Measurements from ENCODE around the gene FEZF1. TPM values are rescaled to one million over a fixed set of nuclear protein-coding genes. Genes with fewer than 3 reads are reported as not detected.
"Not testable (repeated sequence)": the region's sequence is repeated elsewhere in the genome, so short reads cannot be mapped to it uniquely, and the experiment has no call there.

FEZF1 gene
- total RNA-seq, 2 experiments from 2014 or later = not detected

GRCh38 chr7:122289426-122289825 lies 15.1 kb downstream of the FEZF1 start:
- ChIA-PET CTCF (no interaction called here), POLR2A (no interaction called here)
- Mint-ChIP-seq H3K9me3 (no peaks in the 10 kb centered on the region), H3K4me1 (ENCODE audit: low read depth) (no peaks in the 10 kb centered on the region), H3K27me3 (peaks cover 2% of the 10 kb centered on the region), H3K27ac (no peak overlapping the region), H3K4me3 (no peak overlapping the region), H3K36me3 (no peaks in the 10 kb centered on the region)
- DNase-seq = no peak
- intact Hi-C loops (cut with micrococcal nuclease) = no loop called here

GRCh38 chr7:122284608-122285007 lies 19.9 kb downstream of the FEZF1 start:
- intact Hi-C loops (cut with micrococcal nuclease); H3K9me3 Mint-ChIP-seq; H3K27me3 Mint-ChIP-seq; H3K4me1 Mint-ChIP-seq (ENCODE audit: low read depth); H3K27ac Mint-ChIP-seq; CTCF ChIA-PET; POLR2A ChIA-PET; DNase-seq; H3K36me3 Mint-ChIP-seq; H3K4me3 Mint-ChIP-seq: not testable (repeated sequence)

- no peak for DNase-seq
- no peaks in the 10 kb centered on the region for H3K36me3 Mint-ChIP-seq
- ChIA-PET CTCF (no interaction called here), POLR2A (no interaction called here)
- H3K4me3 Mint-ChIP-seq = no peak overlapping the region
- no peaks in the 10 kb centered on the region for H3K27me3 Mint-ChIP-seq
- intact Hi-C loops (cut with micrococcal nuclease) = no loop called here
- peaks cover 2% of the 10 kb centered on the region for H3K9me3 Mint-ChIP-seq
- no peak overlapping the region for H3K27ac Mint-ChIP-seq
- H3K4me1 Mint-ChIP-seq (ENCODE audit: low read depth) = no peaks in the 10 kb centered on the region
Observed at GRCh38 chr7:122273117-122273516, 31.4 kb downstream of the FEZF1 start.

GRCh38 chr7:122269241-122269640 lies 35.3 kb downstream of the FEZF1 start:
- no peaks in the 10 kb centered on the region for H3K36me3 Mint-ChIP-seq
- DNase-seq = no peak
- H3K4me1 Mint-ChIP-seq (ENCODE audit: low read depth) = no peaks in the 10 kb centered on the region
- POLR2A ChIA-PET = no interaction called here
- H3K27ac Mint-ChIP-seq = no peak overlapping the region
- no peaks in the 10 kb centered on the region for H3K27me3 Mint-ChIP-seq
- H3K9me3 Mint-ChIP-seq = no peaks in the 10 kb centered on the region
- no peak overlapping the region for H3K4me3 Mint-ChIP-seq
- intact Hi-C loops (cut with micrococcal nuclease) = no loop called here
- CTCF ChIA-PET = no interaction called here

- H3K27ac Mint-ChIP-seq = no peak overlapping the region
- H3K36me3 Mint-ChIP-seq = no peaks in the 10 kb centered on the region
- no peaks in the 10 kb centered on the region for H3K9me3 Mint-ChIP-seq
- intact Hi-C loops (cut with micrococcal nuclease) = no loop called here
- ChIA-PET CTCF (no interaction called here), POLR2A (no interaction called here)
- DNase-seq = no peak
- H3K27me3 Mint-ChIP-seq = no peaks in the 10 kb centered on the region
- H3K4me1 Mint-ChIP-seq (ENCODE audit: low read depth) = no peaks in the 10 kb centered on the region
- no peak overlapping the region for H3K4me3 Mint-ChIP-seq
Observed at GRCh38 chr7:122268101-122268500, 36.4 kb downstream of the FEZF1 start.

GRCh38 chr7:122262246-122262645 lies 42.3 kb downstream of the FEZF1 start:
- Mint-ChIP-seq H3K4me1 (ENCODE audit: low read depth) (no peaks in the 10 kb centered on the region), H3K27me3 (no peaks in the 10 kb centered on the region), H3K27ac (no peak overlapping the region), H3K36me3 (no peaks in the 10 kb centered on the region), H3K9me3 (no peaks in the 10 kb centered on the region), H3K4me3 (no peak overlapping the region)
- no peak for DNase-seq
- ChIA-PET POLR2A (no interaction called here), CTCF (no interaction called here)
- intact Hi-C loops (cut with micrococcal nuclease) = no loop called here

GRCh38 chr7:122261442-122261841 lies 43.1 kb downstream of the FEZF1 start:
- CTCF ChIA-PET = no interaction called here

GRCh38 chr7:122261016-122261415 lies 43.5 kb downstream of the FEZF1 start:
- CTCF ChIA-PET = no interaction called here
- Mint-ChIP-seq H3K27ac (no peak overlapping the region), H3K36me3 (no peaks in the 10 kb centered on the region), H3K9me3 (no peaks in the 10 kb centered on the region), H3K27me3 (no peaks in the 10 kb centered on the region), H3K4me3 (no peak overlapping the region), H3K4me1 (ENCODE audit: low read depth) (no peaks in the 10 kb centered on the region)
- no peak for DNase-seq
- intact Hi-C loops (cut with micrococcal nuclease) = no loop called here
- POLR2A ChIA-PET = no interaction called here

More at GRCh38 chr7:122261442-122261841, 43.1 kb downstream of the FEZF1 start:
- Mint-ChIP-seq H3K27me3 (no peaks in the 10 kb centered on the region), H3K36me3 (no peaks in the 10 kb centered on the region), H3K4me1 (ENCODE audit: low read depth) (no peaks in the 10 kb centered on the region), H3K27ac (no peak overlapping the region), H3K9me3 (no peaks in the 10 kb centered on the region), H3K4me3 (no peak overlapping the region)
- intact Hi-C loops (cut with micrococcal nuclease) = no loop called here
- POLR2A ChIA-PET = no interaction called here
- DNase-seq = no peak

GRCh38 chr7:122260336-122260735 lies 44.2 kb downstream of the FEZF1 start:
- intact Hi-C loops (cut with micrococcal nuclease) = no loop called here
- no peaks in the 10 kb centered on the region for H3K27me3 Mint-ChIP-seq
- H3K4me3 Mint-ChIP-seq = no peak overlapping the region
- H3K36me3 Mint-ChIP-seq = no peaks in the 10 kb centered on the region
- H3K27ac Mint-ChIP-seq = no peak overlapping the region
- DNase-seq = no peak
- CTCF ChIA-PET = no interaction called here
- POLR2A ChIA-PET = no interaction called here
- no peaks in the 10 kb centered on the region for H3K4me1 Mint-ChIP-seq (ENCODE audit: low read depth)
- no peaks in the 10 kb centered on the region for H3K9me3 Mint-ChIP-seq

GRCh38 chr7:122258971-122259370 lies 45.6 kb downstream of the FEZF1 start:
- intact Hi-C loops (cut with micrococcal nuclease) = no loop called here
- Mint-ChIP-seq H3K4me3 (no peak overlapping the region), H3K4me1 (ENCODE audit: low read depth) (no peaks in the 10 kb centered on the region), H3K36me3 (no peaks in the 10 kb centered on the region), H3K27me3 (no peaks in the 10 kb centered on the region), H3K27ac (no peak overlapping the region), H3K9me3 (no peaks in the 10 kb centered on the region)
- ChIA-PET POLR2A (no interaction called here), CTCF (no interaction called here)
- DNase-seq = no peak

GRCh38 chr7:122257056-122257455 lies 47.5 kb downstream of the FEZF1 start:
- intact Hi-C loops (cut with micrococcal nuclease) = no loop called here
- Mint-ChIP-seq H3K27ac (no peak overlapping the region), H3K4me1 (ENCODE audit: low read depth) (no peaks in the 10 kb centered on the region), H3K4me3 (no peak overlapping the region), H3K36me3 (no peaks in the 10 kb centered on the region), H3K27me3 (no peaks in the 10 kb centered on the region), H3K9me3 (no peaks in the 10 kb centered on the region)
- POLR2A ChIA-PET = no interaction called here
- no peak for DNase-seq
- CTCF ChIA-PET = no interaction called here

- H3K36me3 Mint-ChIP-seq = no peaks in the 10 kb centered on the region
- intact Hi-C loops (cut with micrococcal nuclease) = no loop called here
- H3K4me3 Mint-ChIP-seq = no peak overlapping the region
- DNase-seq = no peak
- ChIA-PET CTCF (no interaction called here), POLR2A (no interaction called here)
- no peaks in the 10 kb centered on the region for H3K9me3 Mint-ChIP-seq
- no peaks in the 10 kb centered on the region for H3K4me1 Mint-ChIP-seq (ENCODE audit: low read depth)
- H3K27ac Mint-ChIP-seq = no peak overlapping the region
- H3K27me3 Mint-ChIP-seq = no peaks in the 10 kb centered on the region
Observed at GRCh38 chr7:122256046-122256445, 48.5 kb downstream of the FEZF1 start.

- ChIA-PET POLR2A (no interaction called here), CTCF (no interaction called here)
- Mint-ChIP-seq H3K27ac (no peak overlapping the region), H3K27me3 (no peaks in the 10 kb centered on the region), H3K36me3 (no peaks in the 10 kb centered on the region), H3K4me1 (ENCODE audit: low read depth) (no peaks in the 10 kb centered on the region), H3K9me3 (no peaks in the 10 kb centered on the region), H3K4me3 (no peak overlapping the region)
- intact Hi-C loops (cut with micrococcal nuclease) = no loop called here
- DNase-seq = no peak
Observed at GRCh38 chr7:122255454-122255853, 49.1 kb downstream of the FEZF1 start.
